ENCODE measurements around the gene SLAMF8. TPM values are rescaled to one million over a fixed set of nuclear protein-coding genes. Genes with fewer than 3 reads are reported as not detected.

Gene SLAMF8
- total and polyA plus RNA-seq, 9 donors: 0.19 to 1.5 (median 0.43) TPM

- Histone ChIP-seq H3K4me1 (ENCODE audit: control insufficient read depth, insufficient read depth, low read length) (peaks cover 3% of the 10 kb centered on the region), H3K36me3 (ENCODE audit: control insufficient read depth, insufficient read depth, low read length) (no peaks in the 10 kb centered on the region), H3K27me3 (ENCODE audit: control insufficient read depth, insufficient read depth, low read length) (peaks cover 8% of the 10 kb centered on the region), H3K4me3 (ENCODE audit: low read length) (no peak overlapping the region), H3K27ac (ENCODE audit: low read length) (no peak overlapping the region), H3K9me3 (replicated peaks; ENCODE audit: control insufficient read depth, low read depth, low read length) (no peaks in the 10 kb centered on the region)
- DNase-seq: no peak
- WGBS (ENCODE audit: insufficient coverage): 89% methylated on average over 4 of the region's 11 CpGs
Observed at GRCh38 chr1:159817276-159818041, 9.2 kb upstream of the SLAMF8 start.

DNA sequence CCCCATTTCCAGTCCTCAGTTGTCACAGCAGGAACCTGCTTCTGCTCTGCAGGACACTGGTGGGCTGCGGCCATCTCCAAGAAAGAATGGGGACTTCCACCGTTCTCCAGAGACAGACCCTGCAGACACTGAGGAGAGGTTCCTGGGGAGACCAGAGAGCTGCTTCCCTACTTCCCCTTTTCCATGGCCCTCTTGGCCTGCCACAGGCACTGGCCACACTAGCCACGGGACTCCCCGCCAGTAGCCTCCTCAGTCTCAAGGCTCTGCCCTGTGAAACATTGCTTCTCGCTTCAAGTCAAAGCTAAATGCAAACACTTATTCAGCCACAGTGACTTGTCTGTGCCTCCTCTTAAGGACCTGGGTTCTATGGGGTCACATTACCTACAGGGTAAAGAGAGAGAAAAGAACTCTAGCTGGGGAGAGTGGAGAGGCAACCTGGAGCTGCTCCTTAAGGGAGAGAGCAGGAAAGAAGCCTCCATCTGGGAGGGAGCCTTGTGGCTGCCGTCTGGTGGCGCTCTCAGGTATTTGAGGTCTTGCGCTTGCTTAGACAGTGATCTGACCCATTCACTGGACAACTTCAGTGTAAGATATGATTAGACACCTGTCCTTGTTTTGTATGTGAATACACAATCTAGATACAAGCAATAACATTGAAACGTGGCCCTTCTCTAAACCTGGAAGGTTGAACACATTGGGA lies 5.4 kb upstream of the SLAMF8 start:
- Histone ChIP-seq H3K36me3 (ENCODE audit: control insufficient read depth, insufficient read depth, low read length) (no peaks in the 10 kb centered on the region), H3K27me3 (ENCODE audit: control insufficient read depth, insufficient read depth, low read length) (peaks cover 18% of the 10 kb centered on the region), H3K27ac (ENCODE audit: low read length) (no peak overlapping the region), H3K9me3 (replicated peaks; ENCODE audit: control insufficient read depth, low read depth, low read length) (no peaks in the 10 kb centered on the region), H3K4me3 (ENCODE audit: low read length) (no peak overlapping the region), H3K4me1 (ENCODE audit: control insufficient read depth, insufficient read depth, low read length) (peaks cover 14% of the 10 kb centered on the region)
- peak; percentile 57 for DNase-seq
- 91% methylated on average over 4 of the region's 9 CpGs for WGBS (ENCODE audit: insufficient coverage)

- Histone ChIP-seq H3K27ac (ENCODE audit: low read length) (no peak overlapping the region), H3K4me1 (ENCODE audit: control insufficient read depth, insufficient read depth, low read length) (peaks cover 17% of the 10 kb centered on the region), H3K9me3 (replicated peaks; ENCODE audit: control insufficient read depth, low read depth, low read length) (no peaks in the 10 kb centered on the region), H3K27me3 (ENCODE audit: control insufficient read depth, insufficient read depth, low read length) (peaks cover 18% of the 10 kb centered on the region), H3K36me3 (ENCODE audit: control insufficient read depth, insufficient read depth, low read length) (no peaks in the 10 kb centered on the region), H3K4me3 (ENCODE audit: low read length) (no peak overlapping the region)
- no peak for DNase-seq
- no CpG with 5 or more reads among the region's 7 CpGs for WGBS (ENCODE audit: insufficient coverage)
Observed at GRCh38 chr1:159823406-159823805, 3.3 kb upstream of the SLAMF8 start.

- Histone ChIP-seq H3K27me3 (ENCODE audit: control insufficient read depth, insufficient read depth, low read length) (peaks cover 16% of the 10 kb centered on the region), H3K4me3 (ENCODE audit: low read length) (no peak overlapping the region), H3K36me3 (ENCODE audit: control insufficient read depth, insufficient read depth, low read length) (no peaks in the 10 kb centered on the region), H3K27ac (ENCODE audit: low read length) (no peak overlapping the region), H3K9me3 (replicated peaks; ENCODE audit: control insufficient read depth, low read depth, low read length) (no peaks in the 10 kb centered on the region), H3K4me1 (ENCODE audit: control insufficient read depth, insufficient read depth, low read length) (peaks cover 27% of the 10 kb centered on the region)
- DNase-seq: no peak
- no CpG with 5 or more reads among the region's 3 CpGs for WGBS (ENCODE audit: insufficient coverage)
Observed at GRCh38 chr1:159825564-159825963, 1.1 kb upstream of the SLAMF8 start.

- WGBS (ENCODE audit: insufficient coverage): 80% methylated on average over 6 of the region's 6 CpGs
- H3K4me1 ChIP-seq (ENCODE audit: control insufficient read depth, insufficient read depth, low read length): peaks cover 41% of the 10 kb centered on the region
- H3K27ac ChIP-seq (ENCODE audit: low read length): no peak overlapping the region
Observed at GRCh38 chr1:159827102-159827490, 423 bp downstream of the SLAMF8 start.

DNA sequence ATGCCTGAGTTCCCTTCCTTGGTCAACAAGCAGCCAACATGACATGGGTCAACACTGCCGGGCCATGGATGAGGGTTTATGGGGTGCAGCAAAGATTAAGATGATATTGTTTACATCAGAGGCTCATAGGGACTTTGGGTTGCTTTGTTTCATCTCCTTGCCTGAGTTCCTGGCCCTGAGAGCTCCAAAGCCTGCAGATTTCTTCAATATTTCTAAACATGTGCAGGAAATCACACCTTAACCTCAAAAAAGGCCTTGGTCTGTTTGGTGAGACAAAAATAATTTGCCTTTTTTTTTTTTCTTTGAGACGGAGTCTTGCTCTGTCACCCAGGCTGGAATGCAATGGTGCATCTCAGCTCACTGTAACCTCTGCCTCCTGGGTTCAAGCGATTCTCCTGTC lies 876 bp downstream of the SLAMF8 start:
- no CpG with 5 or more reads among the region's 3 CpGs for WGBS (ENCODE audit: insufficient coverage)
- Histone ChIP-seq H3K9me3 (replicated peaks; ENCODE audit: control insufficient read depth, low read depth, low read length) (no peaks in the 10 kb centered on the region), H3K36me3 (ENCODE audit: control insufficient read depth, insufficient read depth, low read length) (no peaks in the 10 kb centered on the region), H3K27me3 (ENCODE audit: control insufficient read depth, insufficient read depth, low read length) (peaks cover 10% of the 10 kb centered on the region), H3K4me3 (ENCODE audit: low read length) (no peak overlapping the region), H3K27ac (ENCODE audit: low read length) (no peak overlapping the region), H3K4me1 (ENCODE audit: control insufficient read depth, insufficient read depth, low read length) (peaks cover 38% of the 10 kb centered on the region)
- DNase-seq: no peak

More at GRCh38 chr1:159827102-159827490, 423 bp downstream of the SLAMF8 start:
- Histone ChIP-seq H3K27me3 (ENCODE audit: control insufficient read depth, insufficient read depth, low read length) (peaks cover 13% of the 10 kb centered on the region), H3K36me3 (ENCODE audit: control insufficient read depth, insufficient read depth, low read length) (no peaks in the 10 kb centered on the region), H3K9me3 (replicated peaks; ENCODE audit: control insufficient read depth, low read depth, low read length) (no peaks in the 10 kb centered on the region), H3K4me3 (ENCODE audit: low read length) (no peak overlapping the region)
- no peak for DNase-seq

- no peak for DNase-seq
- Histone ChIP-seq H3K4me1 (ENCODE audit: control insufficient read depth, insufficient read depth, low read length) (peaks cover 38% of the 10 kb centered on the region), H3K27ac (ENCODE audit: low read length) (no peak overlapping the region), H3K27me3 (ENCODE audit: control insufficient read depth, insufficient read depth, low read length) (peaks cover 4% of the 10 kb centered on the region), H3K4me3 (ENCODE audit: low read length) (no peak overlapping the region), H3K36me3 (ENCODE audit: control insufficient read depth, insufficient read depth, low read length) (no peaks in the 10 kb centered on the region), H3K9me3 (replicated peaks; ENCODE audit: control insufficient read depth, low read depth, low read length) (no peaks in the 10 kb centered on the region)
- 65% methylated on average over 3 of the region's 3 CpGs for WGBS (ENCODE audit: insufficient coverage)
Observed at GRCh38 chr1:159828176-159828575, 1.5 kb downstream of the SLAMF8 start.

DNA sequence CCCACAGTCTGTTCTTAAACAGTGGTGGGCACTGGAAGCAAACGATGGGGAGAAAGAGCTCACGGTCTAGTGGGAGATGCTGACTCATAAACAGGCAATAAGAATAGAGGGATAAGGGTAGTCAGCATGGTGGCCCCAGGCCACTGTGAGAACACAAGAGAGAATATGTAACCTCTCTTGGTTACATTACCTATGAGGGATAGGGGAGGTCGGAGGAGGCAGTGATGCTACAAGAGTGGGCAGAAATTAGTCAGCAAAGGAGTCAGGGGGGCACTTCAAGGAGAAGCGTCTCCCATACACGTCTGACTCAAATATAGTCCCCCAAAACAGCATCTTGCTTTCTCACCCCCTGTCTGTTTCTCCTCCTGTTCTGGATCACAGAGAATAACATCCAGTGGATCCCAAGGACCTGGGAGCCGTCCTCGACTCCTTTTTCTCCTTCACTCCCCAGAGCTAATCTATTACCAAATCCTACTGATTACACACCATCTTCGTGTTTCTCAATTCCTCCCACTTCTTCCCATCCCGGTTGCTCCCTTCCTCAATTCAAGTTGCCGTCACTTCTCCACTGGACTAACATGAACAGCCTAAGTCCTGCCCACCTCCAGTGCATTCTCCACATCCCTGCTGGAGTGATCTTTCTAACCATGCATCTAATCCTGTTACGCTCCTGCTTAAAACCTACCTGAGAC lies 2.1 kb downstream of the SLAMF8 start:
- no peak for DNase-seq
- peaks cover 33% of the 10 kb centered on the region for H3K4me1 ChIP-seq (ENCODE audit: control insufficient read depth, insufficient read depth, low read length)
- no peak overlapping the region for H3K4me3 ChIP-seq (ENCODE audit: low read length)
- no peaks in the 10 kb centered on the region for H3K36me3 ChIP-seq (ENCODE audit: control insufficient read depth, insufficient read depth, low read length)
- no peaks in the 10 kb centered on the region for H3K9me3 ChIP-seq (replicated peaks; ENCODE audit: control insufficient read depth, low read depth, low read length)
- WGBS (ENCODE audit: insufficient coverage): 87% methylated on average over 8 of the region's 11 CpGs
- peaks cover 5% of the 10 kb centered on the region for H3K27me3 ChIP-seq (ENCODE audit: control insufficient read depth, insufficient read depth, low read length)
- H3K27ac ChIP-seq (ENCODE audit: low read length): no peak overlapping the region

GRCh38 chr1:159829273-159829634 lies 2.6 kb downstream of the SLAMF8 start:
- Histone ChIP-seq H3K36me3 (ENCODE audit: control insufficient read depth, insufficient read depth, low read length) (no peaks in the 10 kb centered on the region), H3K9me3 (replicated peaks; ENCODE audit: control insufficient read depth, low read depth, low read length) (no peaks in the 10 kb centered on the region), H3K27me3 (ENCODE audit: control insufficient read depth, insufficient read depth, low read length) (peaks cover 4% of the 10 kb centered on the region), H3K4me1 (ENCODE audit: control insufficient read depth, insufficient read depth, low read length) (peaks cover 33% of the 10 kb centered on the region), H3K4me3 (ENCODE audit: low read length) (no peak overlapping the region), H3K27ac (ENCODE audit: low read length) (no peak overlapping the region)
- DNase-seq: peak; percentile 52
- WGBS (ENCODE audit: insufficient coverage): 43% methylated on average over 2 of the region's 3 CpGs

- H3K9me3 ChIP-seq (replicated peaks; ENCODE audit: control insufficient read depth, low read depth, low read length): no peaks in the 10 kb centered on the region
- WGBS (ENCODE audit: insufficient coverage): 72% methylated on average over 17 of the region's 18 CpGs
- H3K4me3 ChIP-seq (ENCODE audit: low read length): no peak overlapping the region
- H3K27ac ChIP-seq (ENCODE audit: low read length): peak overlapping the region; percentile 24
- H3K36me3 ChIP-seq (ENCODE audit: control insufficient read depth, insufficient read depth, low read length): no peaks in the 10 kb centered on the region
- peaks cover 2% of the 10 kb centered on the region for H3K27me3 ChIP-seq (ENCODE audit: control insufficient read depth, insufficient read depth, low read length)
- DNase-seq: peak; percentile 81
- peaks cover 33% of the 10 kb centered on the region for H3K4me1 ChIP-seq (ENCODE audit: control insufficient read depth, insufficient read depth, low read length)
Observed at GRCh38 chr1:159829822-159830465, 3.3 kb downstream of the SLAMF8 start.
